GM12878 (cell line): Measurements from ENCODE around the gene ATF2. TPM values are rescaled to one million over a fixed set of nuclear protein-coding genes. Genes with fewer than 3 reads are reported as not detected.
A peak's percentile ranks its signal among the peaks of the same experiment; 100 is the strongest.

ENCODE experiments used
- ATAC-seq: fragments of 200-7000 bp; cut with Tn5 transposase; 3 replicates; pipeline ENCODE4 v1.9.1; 2020; ENCODE audit warnings: mild to moderate bottlenecking, moderate library complexity
- BruUV-seq: library from RNA; stranded (reverse); fragments of 400-500 nt; replicated peaks from 2 replicates; lab custom pipeline; 2021; lab: Mats Ljungman, UMichigan
- CTCF ChIA-PET: fragments of 300-600 bp; sonication (Branson Sonifier 250); formaldehyde crosslinking; extraction: SDS; loops from one replicate; lab custom pipeline; 2021; ENCODE audit warnings: inconsistent platforms; lab: Yijun Ruan, JAX
- POLR2A ChIA-PET: fragments of 350-600 bp; formaldehyde crosslinking; extraction: SDS; loops from one replicate; lab custom pipeline; 2021; ENCODE audit warnings: inconsistent platforms; lab: Charles Lee
- RAD21 ChIA-PET: fragments of 300-600 bp; sonication (Branson Sonifier 250); formaldehyde crosslinking; loops from one replicate; lab custom pipeline; 2023; ENCODE audit warnings: antibody characterized with exemption; ENCODE audit not compliant: unreplicated experiment; lab: Charles Lee
- SMC1A ChIA-PET: fragments of 300-600 bp; sonication (Branson Sonifier 250); formaldehyde crosslinking; loops from one replicate; lab custom pipeline; 2023; ENCODE audit not compliant: unreplicated experiment, uncharacterized antibody; lab: Charles Lee
- DNase-seq: peaks from one replicate; pipeline ENCODE4 v3.0.0-alpha.2; 2011; ENCODE audit warnings: low read depth, low spot score
- FAIRE-seq: peaks from 3 replicates; lab custom pipeline; 2011; peaks lifted over from hg19 to GRCh38; lab: Jason Lieb, UNC
- H2AFZ ChIP-seq: 2 replicates; pipeline ENCODE4 v1.6.0; 2011; ENCODE audit warnings: low read depth, low read length, control low read depth; ENCODE audit not compliant: control insufficient read depth
- H3K27ac ChIP-seq: 2 replicates; pipeline ENCODE4 v1.5.1; 2011; ENCODE audit warnings: control low read depth; ENCODE audit not compliant: control insufficient read depth, insufficient read depth
- H3K27me3 ChIP-seq, 2 experiments: replicated peaks in 1 of 2; 2 replicates each; pipeline versions ENCODE4 v1.6.0 to v1.6.1; 2011; ENCODE audit warnings: low read length in 1 of 2; ENCODE audit not compliant: control insufficient read depth in 2 of 2, insufficient read depth in 2 of 2
- H3K36me3 ChIP-seq, 2 experiments: 2 replicates each; pipeline ENCODE4 v1.5.1; 2011; ENCODE audit warnings: low read length in 1 of 2; ENCODE audit not compliant: control insufficient read depth in 2 of 2, insufficient read depth in 2 of 2
- H3K4me1 ChIP-seq: 2 replicates; pipeline ENCODE4 v1.6.1; 2011; ENCODE audit warnings: mild to moderate bottlenecking, low read length, moderate library complexity, mixed read lengths; ENCODE audit not compliant: control insufficient read depth, insufficient read depth
- H3K4me2 ChIP-seq: 2 replicates; pipeline ENCODE4 v1.6.0; 2011; ENCODE audit warnings: control low read depth; ENCODE audit not compliant: control insufficient read depth, insufficient read depth
- H3K4me3 ChIP-seq: fragments of 200-600 bp; sonication (generic); 2 replicates; pipeline ENCODE4 v1.5.1; 2016
- H3K79me2 ChIP-seq: 2 replicates; pipeline ENCODE4 v1.6.0; 2011; ENCODE audit warnings: low read length; ENCODE audit not compliant: control insufficient read depth, insufficient read depth
- H3K9ac ChIP-seq: 2 replicates; pipeline ENCODE4 v1.8.0; 2011; ENCODE audit warnings: low read length, control low read depth, mixed read lengths; ENCODE audit not compliant: control insufficient read depth, insufficient read depth
- H3K9me3 ChIP-seq: replicated peaks from 3 replicates; pipeline ENCODE4 v1.5.1; 2011; ENCODE audit warnings: mild to moderate bottlenecking, low read length; ENCODE audit not compliant: control insufficient read depth, insufficient read depth
- H4K20me1 ChIP-seq: 2 replicates; pipeline ENCODE4 v1.6.0; 2011; ENCODE audit not compliant: control insufficient read depth, insufficient read depth
- RAD21 ChIP-seq: IDR thresholded peaks from 2 replicates; pipeline ENCODE4 v1.6.1; 2011; ENCODE audit warnings: mild to moderate bottlenecking, low read depth, low read length, moderate library complexity; ENCODE audit not compliant: insufficient read depth
- SIN3A ChIP-seq: IDR thresholded peaks from 2 replicates; pipeline ENCODE4 v1.6.1; 2012; ENCODE audit warnings: low read depth, low read length, improper control_type of control experiment
- SMC3 ChIP-seq: IDR thresholded peaks from 2 replicates; pipeline ENCODE4 v1.6.1; 2011; ENCODE audit warnings: low read length, improper control_type of control experiment, borderline replicate concordance
- WGBS: methylation state at CpG from one replicate; pipeline ENCODE4 v1.1.6; 2016; ENCODE audit warnings: low lambda C conversion rate; ENCODE audit not compliant: insufficient replicate concordance, insufficient coverage; ENCODE audit errors: missing lambda C conversion rate; 5-methylcytosine and 5-hydroxymethylcytosine counted together
- in situ Hi-C: fragments of 300-500 bp; cut with MboI; formaldehyde crosslinking; loops from 9 replicates; pipeline ENCODE4 v1.14.3; 2018; ENCODE audit warnings: mixed read lengths
- intact Hi-C: fragments of 100-400 bp; cut with micrococcal nuclease; formaldehyde crosslinking; loops from one replicate; pipeline ENCODE4 v1.14.2; 2022; ENCODE audit not compliant: unreplicated experiment
- polyA plus RNA-seq, 11 experiments: library from polyadenylated mRNA; depleted of rRNA in 4 of 11; unstranded in 6 of 11; stranded (reverse) in 5 of 11; fragments of >200 nt; fragmentation: Nextera tagmentation in 4 of 11; fragmentation: Illumina TruSeq in 1 of 11; extraction: Ambion mirVana in 4 of 11; extraction: Trizol in 1 of 11; gene quantifications; 1 replicate in 1 of 11; 2 replicates in 10 of 11; pipeline versions ENCODE4 v1.2.1 to v1.2.3, GENCODE V29; 2011 to 2016; ENCODE audit warnings: inconsistent platforms in 2 of 11, missing spikeins in 2 of 11, low read depth in 1 of 11
- total RNA-seq, 4 experiments: library from RNA; depleted of rRNA in 3 of 4; stranded (reverse); fragments of >200 nt in 3 of 4; fragmentation: Illumina TruSeq in 1 of 4; extraction: Trizol in 1 of 4; gene quantifications; 2 replicates each; pipeline versions ENCODE4 v1.2.1 to v1.2.3, GENCODE V29; 2013 to 2021
- TF ChIP-seq, protein P1 (sequence below), 3 experiments: IDR thresholded peaks in 2 of 3; conservative IDR thresholded peaks in 1 of 3; 2 replicates each; pipeline ENCODE4 v1.5.1; 2011; ENCODE audit warnings: low read depth in 3 of 3, low read length in 3 of 3, mild to moderate bottlenecking in 3 of 3, control low read depth in 2 of 3, moderate library complexity in 2 of 3, inconsistent platforms in 1 of 3, mixed read lengths in 1 of 3; ENCODE audit not compliant: control insufficient read depth in 2 of 3, insufficient read depth in 1 of 3; ENCODE audit errors: extremely low read depth in 1 of 3

The ATF2 gene
- total and polyA plus RNA-seq, 10 of the 15 experiments (the other 5 are each of a cell fraction or from before 2014, with no cell fraction given): 10.3 to 78.0 (median 36.0) TPM

DNA sequence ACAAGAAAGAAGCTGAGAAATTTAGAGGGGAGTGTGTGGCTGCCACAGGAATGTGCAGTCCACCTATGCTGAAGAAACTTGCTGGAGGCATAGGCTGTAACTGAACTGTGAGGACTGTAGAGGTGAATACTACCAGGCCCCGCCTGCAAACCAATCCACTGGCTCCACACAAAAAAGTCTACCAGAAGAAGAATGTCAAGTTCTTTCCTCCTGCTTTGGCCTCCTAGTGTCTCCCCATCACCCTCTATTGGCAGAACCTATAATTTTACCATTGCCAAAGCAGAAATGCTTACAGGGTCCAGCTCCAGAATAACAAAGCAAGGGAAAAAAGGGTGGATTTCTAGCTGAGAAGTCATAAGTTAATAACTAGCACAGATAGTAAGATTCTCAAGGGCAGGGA, 19.4 kb upstream of the ATF2 start:
- RAD21 ChIA-PET: interaction anchor here (1.0 to 1.3 kb wide), 2 partner anchors 70 to 81 kb away, joined by 3 read pairs; no protein-coding TSS in a partner anchor
- Histone ChIP-seq H3K9ac (no peak overlapping the region), H3K4me2 (no peak overlapping the region), H3K4me3 (no peak overlapping the region)
- TF ChIP-seq RAD21 (peak; percentile 71), SMC3 (peak; percentile 48), SIN3A (no peak)
- TF ChIP-seq, protein P1, sequence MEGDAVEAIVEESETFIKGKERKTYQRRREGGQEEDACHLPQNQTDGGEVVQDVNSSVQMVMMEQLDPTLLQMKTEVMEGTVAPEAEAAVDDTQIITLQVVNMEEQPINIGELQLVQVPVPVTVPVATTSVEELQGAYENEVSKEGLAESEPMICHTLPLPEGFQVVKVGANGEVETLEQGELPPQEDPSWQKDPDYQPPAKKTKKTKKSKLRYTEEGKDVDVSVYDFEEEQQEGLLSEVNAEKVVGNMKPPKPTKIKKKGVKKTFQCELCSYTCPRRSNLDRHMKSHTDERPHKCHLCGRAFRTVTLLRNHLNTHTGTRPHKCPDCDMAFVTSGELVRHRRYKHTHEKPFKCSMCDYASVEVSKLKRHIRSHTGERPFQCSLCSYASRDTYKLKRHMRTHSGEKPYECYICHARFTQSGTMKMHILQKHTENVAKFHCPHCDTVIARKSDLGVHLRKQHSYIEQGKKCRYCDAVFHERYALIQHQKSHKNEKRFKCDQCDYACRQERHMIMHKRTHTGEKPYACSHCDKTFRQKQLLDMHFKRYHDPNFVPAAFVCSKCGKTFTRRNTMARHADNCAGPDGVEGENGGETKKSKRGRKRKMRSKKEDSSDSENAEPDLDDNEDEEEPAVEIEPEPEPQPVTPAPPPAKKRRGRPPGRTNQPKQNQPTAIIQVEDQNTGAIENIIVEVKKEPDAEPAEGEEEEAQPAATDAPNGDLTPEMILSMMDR (IDR thresholded peaks at IDR 0.05 in 2 of 3, conservative IDR thresholded peaks at IDR 0.05 in 1 of 3; ENCODE audit: control insufficient read depth in 2 of 3, extremely low read depth in 1 of 3, insufficient read depth in 1 of 3, low read depth in 3 of 3, low read length in 3 of 3): peak; percentile 50 to 64 (median 61)
- TF ChIP-seq, all 136 proteins: peak for 3
- ChIA-PET SMC1A (interaction anchor here (1.2 to 1.8 kb wide), 2 partner anchors 14 to 77 kb away, joined by 3 to 4 read pairs; no protein-coding TSS in a partner anchor), POLR2A (no interaction called here), CTCF (interaction anchor here (0.7 to 1.6 kb wide), 8 partner anchors 50 to 438 kb away, joined by 3 to 14 read pairs (median 4); no protein-coding TSS in a partner anchor)
- BruUV-seq: no TSS peak
- intact Hi-C loops: loop anchor here (1.0 to 5.0 kb wide), 2 partner anchors 76 to 150 kb away; no protein-coding TSS in a partner anchor
- no peaks in the 10 kb centered on the region for H3K27me3 ChIP-seq
- no peak for DNase-seq
- H3K79me2 ChIP-seq: no peaks in the 10 kb centered on the region
- H3K4me1 ChIP-seq: no peaks in the 10 kb centered on the region
- H4K20me1 ChIP-seq: no peaks in the 10 kb centered on the region
- peak; percentile 90 for ATAC-seq
- H2AFZ ChIP-seq: peak overlapping the region; percentile 7; the same call in 1 of the 2 replicates
- 58% methylated on average over 1 of the region's 1 CpG for WGBS
- no peaks in the 10 kb centered on the region for H3K9me3 ChIP-seq
- in situ Hi-C loops: no loop called here
- no peaks in the 10 kb centered on the region for H3K36me3 ChIP-seq
- peak; percentile 80 for FAIRE-seq
- no peak overlapping the region for H3K27ac ChIP-seq
